Upper lobe of left lung (tissue), 6 donors: Measurements from ENCODE around the gene A2ML1. TPM values are rescaled to one million over a fixed set of nuclear protein-coding genes. Genes with fewer than 3 reads are reported as not detected.
A peak's percentile ranks its signal among the peaks of the same experiment; 100 is the strongest.
"Not testable (repeated sequence)": the region's sequence is repeated elsewhere in the genome, so short reads cannot be mapped to it uniquely, and the experiment has no call there.

Experiments
- ATAC-seq, 2 donors: fragments of 200-7000 bp; cut with Tn5 transposase; one replicate each; pipeline ENCODE4 v1.9.1; 2022; ENCODE audit warnings: mild to moderate bottlenecking in 2 of 2, moderate library complexity in 2 of 2; ENCODE audit not compliant: low FRiP score in 2 of 2
- DNase-seq, 2 donors: peaks; one replicate each; pipeline ENCODE4 v3.0.0-alpha.2; 2019 to 2020
- H3K27ac ChIP-seq, 4 donors: fragments of 200-600 bp; sonication (generic); one replicate each; pipeline ENCODE4 v1.5.1; 2016 to 2019
- H3K27me3 ChIP-seq, 4 donors: fragments of 200-600 bp; sonication (generic); one replicate each; pipeline ENCODE4 v1.5.1; 2017 to 2019
- H3K36me3 ChIP-seq, 4 donors: fragments of 200-600 bp; sonication (generic); one replicate each; pipeline ENCODE4 v1.5.1; 2016 to 2019
- H3K4me1 ChIP-seq, 4 donors: fragments of 200-600 bp; sonication (generic); one replicate each; pipeline ENCODE4 v1.5.1; 2018 to 2019
- H3K4me3 ChIP-seq, 4 donors: fragments of 200-600 bp; sonication (generic); one replicate each; pipeline ENCODE4 v1.5.1; 2017 to 2019; ENCODE audit warnings: mild to moderate bottlenecking in 2 of 4, moderate library complexity in 1 of 4
- H3K9me3 ChIP-seq, 4 donors: fragments of 200-600 bp; sonication (generic); one replicate each; pipeline ENCODE4 v1.5.1; 2018 to 2019
- EP300 ChIP-seq, 4 donors: sonication (generic); formaldehyde crosslinking; IDR thresholded peaks; one replicate each; pipeline ENCODE4 v1.5.1; 2017; ENCODE audit warnings: antibody characterized with exemption in 4 of 4, control low read depth in 2 of 4
- POLR2A ChIP-seq, 4 donors: fragments of 450-650 bp; IDR thresholded peaks; one replicate each; pipeline ENCODE4 v1.5.1; 2016 to 2017; ENCODE audit warnings: antibody characterized with exemption in 4 of 4, mild to moderate bottlenecking in 2 of 4
- POLR2AphosphoS5 ChIP-seq, 2 donors: sonication (generic); formaldehyde crosslinking; IDR thresholded peaks; one replicate each; pipeline ENCODE4 v1.5.1; 2017; ENCODE audit warnings: antibody characterized with exemption in 2 of 2
- WGBS, 2 donors: methylation state at CpG; one replicate each; pipeline ENCODE4 v1.1.5; 2017 to 2018; 5-methylcytosine and 5-hydroxymethylcytosine counted together
- total RNA-seq, 6 donors: library from RNA; depleted of rRNA in 4 of 6; stranded (reverse); fragments of >200 nt in 4 of 6; gene quantifications; one replicate each; pipeline versions ENCODE4 v1.1.0 to v1.2.1, GENCODE V29; 2016 to 2021
- TF ChIP-seq, protein P1 (sequence below), 6 experiments: fragments of 450-650 bp in 4 of 6; fragments of 200-600 bp in 2 of 6; sonication (generic) in 2 of 6; IDR thresholded peaks; one replicate each; pipeline ENCODE4 v1.5.1; 2016 to 2019; ENCODE audit warnings: antibody characterized with exemption in 6 of 6
- donor health status: DM: no; HTN: no; CAD: no; lungs with moderate emphysema.
- donor health status: DM: no; HTN: yes; CAD: no; lungs with severe emphysema.

The A2ML1 gene
- total RNA-seq, 6 donors from 2014 or later: 0.13 to 0.15 TPM; not detected in 4

DNA sequence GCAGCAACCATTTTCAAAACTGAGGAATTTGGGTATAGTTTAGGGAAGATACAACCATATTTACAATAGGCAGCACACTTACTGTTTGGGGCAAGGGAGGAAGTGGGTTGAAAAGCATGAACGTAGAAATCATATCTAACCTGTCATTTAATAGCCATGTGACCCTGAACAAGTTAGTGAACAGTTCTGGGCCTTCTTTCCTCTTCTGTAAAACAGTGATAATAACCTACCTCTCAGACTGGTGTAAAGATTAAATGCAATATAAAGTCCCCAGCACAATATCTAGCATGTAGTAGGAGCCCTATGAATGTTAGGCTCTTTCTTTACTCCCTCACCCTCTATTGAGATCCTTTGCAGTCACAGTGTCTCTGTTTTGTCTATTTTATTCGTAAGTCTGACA lies 33.5 kb downstream of the A2ML1 start:
- Histone ChIP-seq H3K27ac (no peak overlapping the region), H3K4me3 (no peak overlapping the region), H3K9me3 (no peaks in the 10 kb centered on the region), H3K27me3 (no peaks in the 10 kb centered on the region), H3K4me1 (no peaks in the 10 kb centered on the region), H3K36me3 (no peaks in the 10 kb centered on the region)
- no peak for TF ChIP-seq POLR2A (IDR thresholded peaks at IDR 0.05)
- DNase-seq (no peak), ATAC-seq (no peak)
- WGBS, 2 donors: 39 to 45% methylated on average over 2 of the region's 2 CpGs

GRCh38 chr12:8859448-8859847 lies 37.0 kb downstream of the A2ML1 start:
- not testable (repeated sequence) for H3K4me1 ChIP-seq, H3K9me3 ChIP-seq, H3K27ac ChIP-seq, H3K4me3 ChIP-seq, ATAC-seq, H3K36me3 ChIP-seq, H3K27me3 ChIP-seq, DNase-seq
- 92 to 94% methylated on average over 4 of the region's 4 CpGs for WGBS, 2 donors

GRCh38 chr12:8860165-8860961 lies 37.9 kb downstream of the A2ML1 start:
- no peak overlapping the region for H3K27ac ChIP-seq
- no peak overlapping the region for H3K4me3 ChIP-seq
- 71 to 77% methylated on average over 10 of the region's 10 CpGs for WGBS, 2 donors
- no peaks in the 10 kb centered on the region for H3K4me1 ChIP-seq
- peak in 1 of 2 donors; percentile 32 for DNase-seq
- H3K9me3 ChIP-seq: no peaks in the 10 kb centered on the region
- H3K36me3 ChIP-seq: no peaks in the 10 kb centered on the region
- TF ChIP-seq, protein P1, sequence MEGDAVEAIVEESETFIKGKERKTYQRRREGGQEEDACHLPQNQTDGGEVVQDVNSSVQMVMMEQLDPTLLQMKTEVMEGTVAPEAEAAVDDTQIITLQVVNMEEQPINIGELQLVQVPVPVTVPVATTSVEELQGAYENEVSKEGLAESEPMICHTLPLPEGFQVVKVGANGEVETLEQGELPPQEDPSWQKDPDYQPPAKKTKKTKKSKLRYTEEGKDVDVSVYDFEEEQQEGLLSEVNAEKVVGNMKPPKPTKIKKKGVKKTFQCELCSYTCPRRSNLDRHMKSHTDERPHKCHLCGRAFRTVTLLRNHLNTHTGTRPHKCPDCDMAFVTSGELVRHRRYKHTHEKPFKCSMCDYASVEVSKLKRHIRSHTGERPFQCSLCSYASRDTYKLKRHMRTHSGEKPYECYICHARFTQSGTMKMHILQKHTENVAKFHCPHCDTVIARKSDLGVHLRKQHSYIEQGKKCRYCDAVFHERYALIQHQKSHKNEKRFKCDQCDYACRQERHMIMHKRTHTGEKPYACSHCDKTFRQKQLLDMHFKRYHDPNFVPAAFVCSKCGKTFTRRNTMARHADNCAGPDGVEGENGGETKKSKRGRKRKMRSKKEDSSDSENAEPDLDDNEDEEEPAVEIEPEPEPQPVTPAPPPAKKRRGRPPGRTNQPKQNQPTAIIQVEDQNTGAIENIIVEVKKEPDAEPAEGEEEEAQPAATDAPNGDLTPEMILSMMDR (IDR thresholded peaks at IDR 0.05): peak in 4 of 6 experiments; percentile 29 to 61 (median 52)
- TF ChIP-seq POLR2AphosphoS5 (IDR thresholded peaks at IDR 0.05) (no peak), POLR2A (IDR thresholded peaks at IDR 0.05) (no peak), EP300 (IDR thresholded peaks at IDR 0.05) (no peak)
- H3K27me3 ChIP-seq: no peaks in the 10 kb centered on the region
- peak in 1 of 2 donors; percentile 89 for ATAC-seq

DNA sequence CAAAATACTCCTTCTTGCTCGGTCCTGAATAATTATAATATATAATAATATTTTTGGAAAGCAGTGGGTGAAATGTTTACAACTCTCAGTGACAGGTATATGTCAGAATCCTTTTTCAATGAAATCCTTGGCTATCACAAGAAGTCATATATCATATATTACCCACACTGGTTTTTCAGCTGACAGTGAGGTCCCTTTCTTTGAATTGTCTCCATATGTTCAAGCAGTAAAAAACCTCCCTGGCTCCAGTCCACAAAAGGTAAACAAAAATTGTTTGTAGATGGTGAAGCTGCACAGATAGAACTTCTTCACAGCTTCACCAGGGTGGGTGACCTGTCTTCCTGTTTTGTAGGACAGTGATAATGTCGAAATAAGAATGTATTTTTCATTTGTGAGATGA lies 44.0 kb downstream of the A2ML1 start:
- Histone ChIP-seq H3K27ac (no peak overlapping the region), H3K4me1 (no peaks in the 10 kb centered on the region), H3K9me3 (no peaks in the 10 kb centered on the region), H3K4me3 (no peak overlapping the region), H3K36me3 (no peaks in the 10 kb centered on the region), H3K27me3 (no peaks in the 10 kb centered on the region)
- TF ChIP-seq EP300 (IDR thresholded peaks at IDR 0.05) (no peak), POLR2AphosphoS5 (IDR thresholded peaks at IDR 0.05) (no peak), POLR2A (IDR thresholded peaks at IDR 0.05) (no peak)
- TF ChIP-seq, protein P1 (IDR thresholded peaks at IDR 0.05): no peak
- ATAC-seq (no peak), DNase-seq (no peak)
- WGBS, 2 donors: 75 to 87% methylated on average over 2 of the region's 2 CpGs

- no peaks in the 10 kb centered on the region for H3K27me3 ChIP-seq
- no peaks in the 10 kb centered on the region for H3K36me3 ChIP-seq
- H3K27ac ChIP-seq: no peak overlapping the region
- DNase-seq: no peak
- no peaks in the 10 kb centered on the region for H3K4me1 ChIP-seq
- H3K4me3 ChIP-seq: no peak overlapping the region
- TF ChIP-seq, protein P1 (IDR thresholded peaks at IDR 0.05): no peak
- no peaks in the 10 kb centered on the region for H3K9me3 ChIP-seq
- no peak for ATAC-seq
These were observed 44.6 kb downstream of the A2ML1 start for GRCh38 chr12:8867009-8867408.

DNA sequence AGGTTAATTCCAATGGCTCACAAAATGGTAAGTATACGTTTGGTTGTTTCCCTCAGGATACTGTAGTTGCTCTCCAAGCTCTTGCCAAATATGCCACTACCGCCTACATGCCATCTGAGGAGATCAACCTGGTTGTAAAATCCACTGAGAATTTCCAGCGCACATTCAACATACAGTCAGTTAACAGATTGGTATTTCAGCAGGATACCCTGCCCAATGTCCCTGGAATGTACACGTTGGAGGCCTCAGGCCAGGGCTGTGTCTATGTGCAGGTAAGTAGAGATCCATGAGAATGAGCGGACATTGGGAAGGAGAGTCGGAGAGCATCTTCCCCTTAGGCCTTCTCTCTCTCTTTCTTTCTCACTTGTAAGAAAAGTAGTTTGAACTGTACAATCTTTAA lies 45.4 kb downstream of the A2ML1 start:
- no peaks in the 10 kb centered on the region for H3K36me3 ChIP-seq
- H3K27ac ChIP-seq: no peak overlapping the region
- TF ChIP-seq POLR2AphosphoS5 (IDR thresholded peaks at IDR 0.05): no peak
- no peak for TF ChIP-seq POLR2A (IDR thresholded peaks at IDR 0.05)
- TF ChIP-seq, protein P1 (IDR thresholded peaks at IDR 0.05): no peak
- no peak for TF ChIP-seq EP300 (IDR thresholded peaks at IDR 0.05)
- no peaks in the 10 kb centered on the region for H3K27me3 ChIP-seq
- ATAC-seq (no peak), DNase-seq (no peak)
- H3K9me3 ChIP-seq: no peaks in the 10 kb centered on the region
- no peak overlapping the region for H3K4me3 ChIP-seq
- no peaks in the 10 kb centered on the region for H3K4me1 ChIP-seq
- WGBS, 2 donors: 89 to 91% methylated on average over 5 to 6 of the region's 6 CpGs
